HG03439 (cell line): Measurements from ENCODE around the gene CNTNAP2.

Experiments
- ATAC-seq: cut with Tn5 transposase; IDR thresholded peaks from one replicate; pipeline ENCODE4 v1.9.1; 2021; ENCODE audit warnings: mild to moderate bottlenecking, moderate library complexity; ENCODE audit not compliant: unreplicated experiment

The CNTNAP2 gene

GRCh38 chr7:146660839-146661238 is 544.2 kb downstream of the CNTNAP2 start:
- ATAC-seq = no peak

DNA sequence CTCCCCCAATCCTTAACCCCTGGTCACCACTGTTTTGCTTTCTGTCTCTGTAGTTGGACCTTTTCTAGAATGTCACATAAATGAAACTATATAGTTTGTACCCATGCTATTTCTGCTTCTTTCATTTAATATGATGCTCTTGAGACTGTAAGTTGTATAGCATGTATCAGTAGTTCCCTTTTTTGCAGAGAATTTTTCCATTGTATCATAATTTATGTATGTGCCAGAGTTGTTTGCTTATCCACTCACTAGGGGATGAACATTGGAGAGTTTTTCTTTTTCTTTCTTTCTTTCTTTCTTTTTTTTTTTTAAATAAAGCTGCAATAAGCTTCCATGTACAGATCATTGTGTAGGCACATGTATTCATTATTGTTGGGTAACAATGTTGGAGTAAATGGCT is 544.8 kb downstream of the CNTNAP2 start:
- no peak for ATAC-seq

DNA sequence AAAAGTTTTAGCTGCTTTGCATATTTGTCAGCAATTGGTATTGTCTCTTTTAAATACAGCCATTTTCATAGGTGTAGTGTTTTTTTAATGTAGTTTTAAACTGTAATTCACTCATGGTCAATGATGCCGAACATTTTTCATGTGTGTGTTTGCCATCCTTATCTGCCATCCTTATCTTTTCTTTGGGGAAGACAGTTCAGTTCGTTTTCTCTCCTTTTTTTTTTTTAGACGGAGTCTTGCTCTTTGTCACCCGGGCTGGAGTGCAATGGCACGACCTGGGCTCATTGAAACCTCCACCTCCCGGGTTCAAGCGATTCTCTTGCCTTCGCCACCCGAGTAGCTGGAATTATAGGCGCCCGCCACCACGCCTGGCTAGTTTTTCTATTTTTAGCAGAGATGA is 545.3 kb downstream of the CNTNAP2 start:
- ATAC-seq = no peak

DNA sequence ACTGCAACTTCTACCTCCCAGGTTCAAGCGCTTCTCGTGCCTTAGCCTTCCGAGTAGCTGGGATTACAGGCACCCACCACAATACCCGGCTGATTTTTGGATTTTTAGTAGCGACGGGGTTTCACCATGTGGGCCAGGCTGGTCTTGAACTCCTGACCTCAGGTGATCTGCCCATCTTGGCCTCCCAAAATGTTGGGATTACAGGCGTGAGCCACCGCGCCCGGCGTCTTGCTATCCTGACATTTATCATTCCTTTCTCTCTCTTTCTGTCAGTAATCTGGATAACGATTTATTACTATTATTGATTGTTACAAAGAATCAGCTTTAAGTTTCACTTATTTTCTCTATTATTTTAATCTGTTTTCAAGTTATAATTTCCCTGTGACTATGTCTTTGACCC is 548.4 kb downstream of the CNTNAP2 start:
- ATAC-seq = no peak

DNA sequence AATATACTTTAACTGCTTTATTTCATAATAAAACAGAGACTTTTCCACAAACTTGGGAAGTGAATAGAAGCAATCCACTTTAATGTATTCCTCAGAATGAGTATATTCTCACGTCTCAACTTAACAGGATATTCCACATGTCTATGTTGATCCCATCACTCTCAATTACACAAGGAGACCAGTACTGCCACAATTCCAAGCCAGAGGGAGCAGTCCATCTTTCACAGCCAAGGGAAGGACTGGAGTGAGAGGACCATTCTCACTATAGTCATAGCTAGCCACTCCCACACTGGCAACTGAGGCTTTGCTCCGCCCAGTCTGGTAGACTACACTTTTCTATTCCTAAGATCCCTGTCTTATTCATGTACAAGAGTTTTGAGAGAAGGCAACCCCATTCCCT is 553.9 kb downstream of the CNTNAP2 start:
- no peak for ATAC-seq

DNA sequence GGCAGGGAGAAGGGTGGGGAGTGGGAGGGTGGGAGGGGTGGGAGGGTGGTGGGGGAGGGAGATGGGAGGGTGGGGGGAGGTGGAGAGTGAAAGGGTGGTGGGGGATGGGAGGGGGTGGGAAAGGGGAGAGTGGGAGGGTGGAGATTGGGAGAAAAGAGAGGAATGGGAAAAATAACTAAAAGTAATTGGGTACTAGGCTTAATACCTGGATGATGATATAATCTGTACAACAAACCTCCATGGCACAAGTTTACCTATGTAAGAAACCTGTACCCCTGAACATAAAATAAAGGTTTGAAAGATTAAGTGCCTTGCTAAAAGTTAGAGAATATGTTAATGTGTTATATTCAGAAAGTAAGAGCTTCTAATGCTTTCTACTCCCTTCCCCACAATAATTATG is 564.9 kb downstream of the CNTNAP2 start:
- no peak for ATAC-seq

GRCh38 chr7:146683439-146683838 is 566.8 kb downstream of the CNTNAP2 start:
- ATAC-seq = no peak

GRCh38 chr7:146690987-146691386 is 574.4 kb downstream of the CNTNAP2 start:
- ATAC-seq = no peak

DNA sequence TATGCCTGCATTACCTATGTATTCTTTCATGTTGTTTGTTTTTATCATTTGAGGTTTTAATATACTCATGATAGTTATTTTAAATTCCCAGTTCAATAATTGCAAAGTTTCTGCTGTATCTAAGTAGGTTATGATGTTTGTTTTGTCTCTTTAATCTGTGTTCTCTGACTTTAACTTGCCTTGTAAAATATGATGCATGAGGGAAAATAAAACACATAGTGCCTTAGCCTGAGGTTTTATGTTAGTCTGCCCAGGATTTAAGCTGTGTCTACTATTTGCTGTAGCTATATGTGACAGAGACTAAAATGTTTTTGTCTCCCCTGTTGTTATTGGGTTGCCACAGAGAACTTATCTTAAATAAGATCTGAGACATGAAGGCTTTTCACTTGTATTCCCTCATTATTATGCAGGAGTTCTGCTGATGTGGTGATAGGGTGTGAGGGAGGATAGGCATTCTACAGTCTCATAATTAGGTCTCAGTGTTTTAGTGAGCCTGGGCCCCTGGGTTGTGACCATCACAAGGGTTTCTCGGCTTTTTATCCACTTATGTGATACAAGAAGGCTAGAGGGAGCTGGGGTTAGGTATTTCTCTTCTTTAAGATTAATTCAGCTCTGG is 582.5 kb downstream of the CNTNAP2 start:
- ATAC-seq = no peak

DNA sequence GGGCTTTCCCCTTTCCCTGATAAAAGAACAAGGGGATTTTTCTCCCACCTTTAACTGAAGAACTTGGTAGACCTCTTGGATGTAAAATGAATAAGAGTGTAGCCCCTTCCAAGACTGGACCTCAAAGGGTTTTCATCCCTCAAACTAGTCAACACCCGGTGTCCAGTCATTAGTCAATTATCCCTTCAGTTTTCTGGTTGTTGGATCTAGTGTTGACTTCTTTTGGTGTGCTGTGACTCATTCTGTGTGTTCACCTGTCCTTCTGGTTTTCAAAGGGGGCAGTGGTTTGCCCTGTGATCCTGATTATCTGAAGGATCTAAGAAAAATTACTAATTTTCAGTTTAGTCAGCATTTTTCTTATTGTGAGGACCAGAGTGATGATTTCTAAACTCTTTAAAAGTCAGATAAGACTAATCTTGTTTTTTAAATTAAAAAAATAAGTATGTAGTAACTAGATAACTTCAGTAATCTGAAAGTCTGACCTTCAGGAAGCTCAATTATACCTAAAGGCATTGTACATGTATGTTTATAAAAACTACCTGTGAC is 583.5 kb downstream of the CNTNAP2 start:
- ATAC-seq = no peak

DNA sequence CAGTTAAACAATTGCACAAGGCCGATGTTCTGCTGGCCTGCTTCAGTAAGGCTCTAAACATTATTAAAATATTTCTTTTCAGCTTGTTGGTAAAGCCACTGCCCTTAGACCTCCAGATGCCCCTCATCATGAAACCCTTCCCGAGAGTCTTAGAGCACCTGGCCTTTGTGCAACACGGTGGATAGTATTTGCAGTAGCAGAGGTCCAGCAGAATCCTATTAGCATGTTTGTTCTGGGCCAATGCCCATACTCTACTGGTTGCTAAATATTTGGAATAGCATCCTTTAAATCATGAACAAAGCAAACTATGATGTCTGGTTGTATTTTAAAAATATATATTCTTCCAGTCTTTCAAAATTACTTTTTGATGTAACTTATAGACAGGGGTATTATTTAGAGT is 584.6 kb downstream of the CNTNAP2 start:
- ATAC-seq = no peak

DNA sequence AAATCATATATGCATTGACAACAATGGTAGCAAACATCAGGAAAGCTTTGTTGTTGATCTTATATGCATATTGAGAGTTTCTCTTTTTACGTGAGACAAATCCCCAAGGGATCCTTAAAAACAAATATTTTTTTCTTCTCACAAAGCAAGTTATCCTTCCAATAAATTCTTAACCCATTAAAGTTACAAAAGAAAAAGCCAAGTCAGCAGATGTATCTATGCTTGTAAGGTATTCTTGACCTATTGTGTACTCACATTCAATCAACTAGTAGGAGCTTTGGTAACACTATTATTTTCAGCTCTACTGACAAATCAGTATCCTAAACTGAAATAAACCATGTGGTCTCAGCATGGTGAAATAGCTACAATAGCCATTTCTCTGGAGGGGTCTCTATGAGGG is 586.3 kb downstream of the CNTNAP2 start:
- ATAC-seq = no peak

DNA sequence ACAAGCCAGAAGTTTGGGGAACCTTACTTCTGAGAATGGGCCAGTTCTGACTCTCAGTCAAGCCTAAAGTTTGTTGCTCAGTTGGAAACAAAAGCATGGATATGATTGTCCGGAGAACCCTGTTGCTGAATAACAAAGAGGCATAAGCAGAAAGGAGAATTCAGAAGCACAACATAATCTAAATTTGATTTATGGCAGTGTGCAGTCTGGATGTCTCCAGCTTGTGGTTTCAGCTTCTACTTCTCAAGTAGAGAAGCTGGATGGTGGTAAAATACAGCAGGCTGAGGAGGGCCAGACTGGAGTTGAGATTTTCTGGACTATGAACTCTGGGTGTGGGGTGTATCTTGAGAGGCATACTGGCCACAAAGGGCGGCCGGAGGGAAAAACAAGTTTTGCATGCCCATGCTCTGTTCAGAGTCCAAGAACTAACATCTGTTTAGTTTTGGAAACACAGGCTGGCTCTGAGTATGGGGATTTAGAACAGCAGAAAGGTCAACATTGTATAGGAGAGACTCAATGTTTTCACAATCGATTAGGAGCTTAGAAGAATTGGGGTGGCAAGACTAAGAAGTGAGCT is 592.9 kb downstream of the CNTNAP2 start:
- ATAC-seq = no peak

DNA sequence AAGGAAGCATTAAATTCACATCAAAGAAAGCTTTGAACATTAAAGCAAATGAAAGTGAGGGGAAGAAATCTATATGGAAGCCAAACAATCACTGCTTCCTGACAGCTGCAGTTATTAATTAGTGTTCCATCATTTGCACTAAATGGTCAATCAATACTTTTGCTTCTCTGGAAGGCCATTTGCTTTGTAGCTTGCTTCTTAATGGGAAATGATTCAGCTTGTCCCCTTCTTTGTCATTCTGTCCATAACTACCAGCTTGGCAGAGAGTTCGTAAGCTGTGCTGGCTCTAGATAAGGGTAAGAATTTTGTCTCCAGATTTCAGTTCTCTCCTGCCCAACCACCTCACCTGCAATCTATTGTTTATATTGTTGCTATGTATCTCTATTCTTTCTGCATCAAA is 596.6 kb downstream of the CNTNAP2 start:
- ATAC-seq = no peak

GRCh38 chr7:146713934-146714333 is 597.3 kb downstream of the CNTNAP2 start:
- no peak for ATAC-seq

- ATAC-seq = no peak
Measured at GRCh38 chr7:146720195-146720594, 603.6 kb downstream of the CNTNAP2 start.

- ATAC-seq = no peak
Measured at GRCh38 chr7:146722986-146723385, 606.4 kb downstream of the CNTNAP2 start.

- no peak for ATAC-seq
Measured at GRCh38 chr7:146725520-146725919, 608.9 kb downstream of the CNTNAP2 start.

DNA sequence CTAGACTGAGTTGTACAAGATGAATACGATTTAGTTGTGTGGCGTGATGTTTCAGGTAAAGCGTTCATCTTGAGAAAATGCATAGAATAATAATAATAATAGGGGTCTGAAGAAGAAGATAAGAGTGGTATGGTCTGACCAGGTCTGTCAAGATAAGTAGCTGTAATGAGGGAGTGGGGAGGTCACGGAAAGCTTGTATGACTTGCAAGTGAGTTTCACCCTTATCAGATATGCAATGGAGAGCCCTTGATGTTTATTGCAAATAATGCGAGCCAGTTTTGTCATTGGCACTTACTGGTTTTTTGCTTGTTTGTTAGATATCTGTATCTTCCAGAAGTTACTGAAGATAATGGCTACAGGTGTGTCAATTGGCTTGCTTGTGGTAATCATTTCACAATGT is 611.5 kb downstream of the CNTNAP2 start:
- ATAC-seq = no peak

DNA sequence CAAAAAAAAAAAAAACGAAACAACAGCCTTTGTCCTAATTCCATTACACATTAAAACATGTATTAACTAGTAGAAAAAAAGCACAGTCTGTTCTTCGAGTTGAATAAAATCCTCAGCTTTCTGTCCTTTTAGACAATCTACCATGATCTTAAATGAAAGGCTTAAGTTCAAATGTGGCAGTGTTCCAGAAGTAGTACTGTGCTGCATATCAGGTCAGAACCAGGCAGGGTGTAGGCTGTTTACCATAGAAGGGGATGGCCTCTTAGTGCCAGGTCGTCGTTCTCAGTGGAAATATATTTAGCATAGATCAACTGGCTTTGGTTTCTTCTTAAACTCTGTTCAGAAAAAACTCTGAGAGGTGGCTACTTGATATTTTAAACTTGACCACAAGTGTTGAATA is 612.0 kb downstream of the CNTNAP2 start:
- no peak for ATAC-seq

DNA sequence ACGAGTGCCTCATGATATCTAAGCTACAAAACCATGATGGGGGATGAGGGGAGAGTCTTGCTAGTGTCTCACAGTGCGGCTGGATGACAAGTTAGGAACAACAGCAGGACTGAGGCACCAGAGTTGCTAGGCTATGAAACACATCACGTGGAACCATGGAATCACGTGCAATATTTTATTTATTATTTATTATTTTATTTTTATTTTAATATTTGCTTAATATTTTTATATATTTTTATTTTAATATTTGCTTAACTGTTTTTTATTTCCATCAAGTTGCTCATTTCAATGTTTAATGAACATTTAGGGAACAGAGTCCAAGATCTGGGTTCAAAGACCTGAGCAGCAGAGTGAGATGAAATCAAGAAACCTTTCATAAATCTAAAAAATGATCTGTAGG is 614.6 kb downstream of the CNTNAP2 start:
- no peak for ATAC-seq

- ATAC-seq = no peak
Measured at GRCh38 chr7:146735992-146736391, 619.4 kb downstream of the CNTNAP2 start.
